DND-41 (cell line): ENCODE results near the gene NUDT8.

ENCODE experiments used
- EZH2 ChIP-seq: IDR thresholded peaks from 3 replicates; pipeline ENCODE4 v1.6.1; 2012; ENCODE audit warnings: borderline replicate concordance, low read depth, mild to moderate bottlenecking, moderate library complexity, low read length, inconsistent platforms; ENCODE audit not compliant: severe bottlenecking
- TF ChIP-seq, protein P1 (sequence below): IDR thresholded peaks from 2 replicates; pipeline ENCODE4 v1.5.1; 2012; ENCODE audit warnings: borderline replicate concordance, low read length, moderate library complexity, mild to moderate bottlenecking; ENCODE audit not compliant: poor library complexity, severe bottlenecking; ENCODE audit errors: extremely low read depth

GRCh38 chr11:67632982-67633755 lies 3.4 kb upstream of the NUDT8 start:
- TF ChIP-seq, protein P1, sequence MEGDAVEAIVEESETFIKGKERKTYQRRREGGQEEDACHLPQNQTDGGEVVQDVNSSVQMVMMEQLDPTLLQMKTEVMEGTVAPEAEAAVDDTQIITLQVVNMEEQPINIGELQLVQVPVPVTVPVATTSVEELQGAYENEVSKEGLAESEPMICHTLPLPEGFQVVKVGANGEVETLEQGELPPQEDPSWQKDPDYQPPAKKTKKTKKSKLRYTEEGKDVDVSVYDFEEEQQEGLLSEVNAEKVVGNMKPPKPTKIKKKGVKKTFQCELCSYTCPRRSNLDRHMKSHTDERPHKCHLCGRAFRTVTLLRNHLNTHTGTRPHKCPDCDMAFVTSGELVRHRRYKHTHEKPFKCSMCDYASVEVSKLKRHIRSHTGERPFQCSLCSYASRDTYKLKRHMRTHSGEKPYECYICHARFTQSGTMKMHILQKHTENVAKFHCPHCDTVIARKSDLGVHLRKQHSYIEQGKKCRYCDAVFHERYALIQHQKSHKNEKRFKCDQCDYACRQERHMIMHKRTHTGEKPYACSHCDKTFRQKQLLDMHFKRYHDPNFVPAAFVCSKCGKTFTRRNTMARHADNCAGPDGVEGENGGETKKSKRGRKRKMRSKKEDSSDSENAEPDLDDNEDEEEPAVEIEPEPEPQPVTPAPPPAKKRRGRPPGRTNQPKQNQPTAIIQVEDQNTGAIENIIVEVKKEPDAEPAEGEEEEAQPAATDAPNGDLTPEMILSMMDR: no peak
- no peak for TF ChIP-seq EZH2
